Measurements from ENCODE around the gene KDM7A. TPM values are rescaled to one million over a fixed set of nuclear protein-coding genes. Genes with fewer than 3 reads are reported as not detected.

KDM7A gene
- total RNA-seq, 1 experiment from 2014 or later = 6.6 TPM

GRCh38 chr7:140134039-140134438, 42.7 kb downstream of the KDM7A start:
- H3K23me2 ChIP-seq (ENCODE audit: insufficient read length, low read depth, low read length, poor library complexity, severe bottlenecking) = no peaks in the 10 kb centered on the region
- H4K8ac ChIP-seq (replicated peaks; ENCODE audit: insufficient read length, low read depth, low read length) = no peak overlapping the region
- H2BK15ac ChIP-seq (ENCODE audit: low read depth, low read length) = no peak overlapping the region
- WGBS (ENCODE audit: extremely low coverage, insufficient read length, low lambda C conversion rate) = no CpG with 5 or more reads among the region's 2 CpGs
- H3K79me1 ChIP-seq (ENCODE audit: insufficient read depth, low read depth, low read length, poor library complexity, severe bottlenecking) = no peaks in the 10 kb centered on the region
- no peak for TF ChIP-seq CTCF (conservative IDR thresholded peaks at IDR 0.05)
- H2AFZ ChIP-seq (ENCODE audit: low read length) = no peak overlapping the region
- no peak overlapping the region for H4K5ac ChIP-seq (ENCODE audit: insufficient read length, low read depth, low read length)
- no peak overlapping the region for H3K27ac Mint-ChIP-seq
- H3K4me3 Mint-ChIP-seq = no peak overlapping the region
- no peaks in the 10 kb centered on the region for H3K27me3 Mint-ChIP-seq (ENCODE audit: low read depth)
- H3T11ph ChIP-seq (ENCODE audit: low read length) = no peak overlapping the region
- H3K4ac ChIP-seq (ENCODE audit: low read depth, low read length) = no peak overlapping the region
- no peak overlapping the region for H3K27ac ChIP-seq (ENCODE audit: insufficient read length, low read depth, low read length)
- H2BK5ac ChIP-seq (ENCODE audit: insufficient read length, low read length) = no peak overlapping the region
- no peak overlapping the region for H2BK12ac ChIP-seq (ENCODE audit: insufficient read length, low read depth, low read length)
- H4K91ac ChIP-seq (ENCODE audit: insufficient read length, low read depth, low read length) = no peak overlapping the region
- no peaks in the 10 kb centered on the region for H3K9me3 Mint-ChIP-seq
- H3K18ac ChIP-seq (ENCODE audit: insufficient read length, low read depth, low read length) = no peak overlapping the region
- DNase-seq = no peak
- H3K4me1 Mint-ChIP-seq = peaks cover 8 to 10% of the 10 kb centered on the region in 2 experiments
- H3K9me3 ChIP-seq (ENCODE audit: control insufficient read depth, low read depth, low read length) = no peaks in the 10 kb centered on the region
- H3K79me2 ChIP-seq (ENCODE audit: insufficient read depth, low read length) = no peaks in the 10 kb centered on the region
- no peak overlapping the region for H2AK5ac ChIP-seq (ENCODE audit: insufficient read length, low read length)
- H3K14ac ChIP-seq (ENCODE audit: insufficient read depth, low read length) = no peak overlapping the region
- H3K4me1 ChIP-seq (ENCODE audit: insufficient read depth, low read length) = no peaks in the 10 kb centered on the region; the same call in 1 of the 2 replicates
- no peak overlapping the region for H2BK120ac ChIP-seq (ENCODE audit: low read depth, low read length, poor library complexity, severe bottlenecking)
- no peak overlapping the region for H3K4me2 ChIP-seq (ENCODE audit: insufficient read depth, insufficient read length, low read length)
- no peak overlapping the region for H3K56ac ChIP-seq (ENCODE audit: insufficient read length, low read depth, low read length)
- H2BK20ac ChIP-seq (ENCODE audit: low read depth, low read length, poor library complexity, severe bottlenecking) = no peak overlapping the region
- H3K27me3 ChIP-seq (ENCODE audit: insufficient read depth, low read length) = no peaks in the 10 kb centered on the region
- no peaks in the 10 kb centered on the region for H4K20me1 ChIP-seq (ENCODE audit: control insufficient read depth, insufficient read depth, insufficient read length)
- peaks cover 6 to 25% (median 18%) of the 10 kb centered on the region in 3 experiments; a peak in 6 of 7 replicates for H3K36me3 Mint-ChIP-seq (ENCODE audit: insufficient read depth in 1 of 3, low read depth in 3 of 3)
- no peak overlapping the region for H3K23ac ChIP-seq (ENCODE audit: insufficient read length, low read depth, low read length)
- no peak overlapping the region for H3K9ac ChIP-seq (ENCODE audit: extremely low read depth, insufficient read length, low read length)

Data from H9 (cell line).